Thyroid gland (tissue), 4 donors: ENCODE results near the gene ACTL7B.

Experiments used
- POLR2A ChIP-seq, 2 donors: fragments of 450-650 bp; IDR thresholded peaks; one replicate each; pipeline ENCODE4 v1.6.1; 2017; ENCODE audit warnings: antibody characterized with exemption in 2 of 2, mild to moderate bottlenecking in 2 of 2, moderate library complexity in 1 of 2
- TF ChIP-seq, protein P1 (sequence below), 6 experiments: fragments of 200-600 bp in 3 of 6; fragments of 450-650 bp in 3 of 6; sonication (generic) in 3 of 6; IDR thresholded peaks; one replicate each; pipeline ENCODE4 v1.5.1; 2016 to 2019; ENCODE audit warnings: antibody characterized with exemption in 6 of 6, mild to moderate bottlenecking in 2 of 6, inconsistent platforms in 1 of 6, moderate library complexity in 1 of 6

DNA sequence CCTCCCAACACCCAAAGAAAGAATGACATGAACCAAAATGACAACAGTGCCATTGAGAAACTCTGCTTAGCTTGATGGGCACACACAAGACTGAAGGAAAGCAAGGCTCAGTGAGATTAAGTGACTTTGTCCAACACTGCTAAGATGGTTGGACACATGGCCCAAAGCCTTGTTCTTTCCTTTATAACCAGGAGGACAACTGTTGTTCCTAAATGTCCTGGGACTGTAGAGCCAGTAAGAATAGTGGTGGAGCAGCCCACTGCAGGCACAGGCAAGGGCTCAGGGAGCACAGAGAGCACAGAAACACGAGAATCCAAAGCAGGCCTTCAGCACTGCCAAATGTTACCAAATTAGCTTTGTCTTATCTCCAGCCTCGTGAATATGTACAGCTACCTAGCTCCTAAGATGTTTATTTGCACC lies 10.2 kb upstream of the ACTL7B start:
- no peak for TF ChIP-seq POLR2A (IDR thresholded peaks at IDR 0.05)
- TF ChIP-seq, protein P1, sequence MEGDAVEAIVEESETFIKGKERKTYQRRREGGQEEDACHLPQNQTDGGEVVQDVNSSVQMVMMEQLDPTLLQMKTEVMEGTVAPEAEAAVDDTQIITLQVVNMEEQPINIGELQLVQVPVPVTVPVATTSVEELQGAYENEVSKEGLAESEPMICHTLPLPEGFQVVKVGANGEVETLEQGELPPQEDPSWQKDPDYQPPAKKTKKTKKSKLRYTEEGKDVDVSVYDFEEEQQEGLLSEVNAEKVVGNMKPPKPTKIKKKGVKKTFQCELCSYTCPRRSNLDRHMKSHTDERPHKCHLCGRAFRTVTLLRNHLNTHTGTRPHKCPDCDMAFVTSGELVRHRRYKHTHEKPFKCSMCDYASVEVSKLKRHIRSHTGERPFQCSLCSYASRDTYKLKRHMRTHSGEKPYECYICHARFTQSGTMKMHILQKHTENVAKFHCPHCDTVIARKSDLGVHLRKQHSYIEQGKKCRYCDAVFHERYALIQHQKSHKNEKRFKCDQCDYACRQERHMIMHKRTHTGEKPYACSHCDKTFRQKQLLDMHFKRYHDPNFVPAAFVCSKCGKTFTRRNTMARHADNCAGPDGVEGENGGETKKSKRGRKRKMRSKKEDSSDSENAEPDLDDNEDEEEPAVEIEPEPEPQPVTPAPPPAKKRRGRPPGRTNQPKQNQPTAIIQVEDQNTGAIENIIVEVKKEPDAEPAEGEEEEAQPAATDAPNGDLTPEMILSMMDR (IDR thresholded peaks at IDR 0.05), result no peak
